NCI-H524 (cell line): ENCODE measurements around the gene UNC93B1.

ENCODE experiments used
- DNase-seq, 2 experiments: peaks; one replicate each; lab custom pipeline; 2025; lab: John Stamatoyannopoulos, UW

Gene UNC93B1

DNA sequence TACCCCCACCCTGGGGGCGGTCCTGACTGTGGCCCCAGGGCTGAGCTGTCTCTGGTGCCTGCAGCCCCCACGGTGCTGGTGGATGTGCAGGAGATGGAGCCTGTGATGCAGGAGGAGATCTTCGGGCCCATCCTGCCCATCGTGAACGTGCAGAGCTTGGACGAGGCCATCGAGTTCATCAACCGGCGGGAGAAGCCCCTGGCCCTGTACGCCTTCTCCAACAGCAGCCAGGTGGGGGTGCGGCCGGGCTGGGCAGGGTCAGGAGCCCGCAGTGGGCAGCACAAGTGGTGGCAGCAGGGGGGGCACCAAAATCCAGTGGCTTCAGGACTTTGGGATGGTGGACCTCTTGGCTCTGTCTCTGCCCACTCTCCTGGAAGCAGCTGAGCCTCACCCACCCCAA, 18.6 kb upstream of the UNC93B1 start:
- no peak for DNase-seq

DNA sequence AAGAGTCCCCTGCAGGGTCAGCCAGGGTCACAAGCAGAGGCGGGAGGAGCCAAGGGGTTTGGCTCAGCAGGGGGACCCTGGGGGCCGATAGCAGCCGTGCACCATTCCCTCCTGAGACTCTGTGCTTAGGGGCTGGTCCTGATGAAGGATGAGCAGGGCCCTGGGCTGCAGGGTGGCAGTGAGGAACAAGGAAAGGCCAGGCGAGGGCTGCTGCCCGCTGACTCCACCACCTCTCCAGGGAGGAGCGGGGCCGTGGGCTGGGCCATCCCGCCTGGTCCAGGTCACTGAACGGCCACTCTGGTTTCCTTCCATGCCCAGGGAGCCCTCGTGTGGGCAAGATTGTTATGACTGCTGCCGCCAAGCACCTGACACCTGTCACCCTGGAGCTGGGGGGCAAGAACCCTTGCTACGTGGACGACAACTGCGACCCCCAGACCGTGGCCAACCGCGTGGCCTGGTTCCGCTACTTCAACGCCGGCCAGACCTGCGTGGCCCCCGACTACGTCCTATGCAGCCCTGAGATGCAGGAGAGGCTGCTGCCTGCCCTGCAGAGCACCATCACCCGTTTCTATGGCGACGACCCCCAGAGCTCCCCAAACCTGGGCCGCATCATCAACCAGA, 17.4 kb upstream of the UNC93B1 start:
- peak in 1 of 2 experiments; percentile 26 for DNase-seq

DNA sequence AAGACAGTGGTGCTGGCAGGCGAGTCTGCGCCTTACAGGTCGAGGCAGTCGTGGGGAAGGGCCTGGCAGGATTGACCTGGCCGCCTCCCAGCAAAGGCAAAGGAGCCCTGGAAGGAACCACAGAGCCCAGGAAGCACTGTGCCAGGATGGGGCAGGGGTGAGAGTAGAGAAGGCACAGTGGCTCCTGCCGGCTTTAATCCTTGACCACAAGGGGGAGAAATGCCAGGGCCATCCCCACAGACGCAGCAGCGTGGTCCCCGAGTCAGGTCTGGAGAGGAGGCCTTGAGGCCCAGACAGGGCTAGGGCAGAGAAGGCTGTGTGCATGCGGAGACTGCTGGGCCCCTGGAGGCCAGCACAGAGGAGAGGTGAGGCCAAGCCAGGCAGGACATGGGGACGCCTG, 16.7 kb upstream of the UNC93B1 start:
- DNase-seq = no peak

- no peak for DNase-seq
Measured at GRCh38 chr11:68019486-68019885, 15.6 kb upstream of the UNC93B1 start.

DNA sequence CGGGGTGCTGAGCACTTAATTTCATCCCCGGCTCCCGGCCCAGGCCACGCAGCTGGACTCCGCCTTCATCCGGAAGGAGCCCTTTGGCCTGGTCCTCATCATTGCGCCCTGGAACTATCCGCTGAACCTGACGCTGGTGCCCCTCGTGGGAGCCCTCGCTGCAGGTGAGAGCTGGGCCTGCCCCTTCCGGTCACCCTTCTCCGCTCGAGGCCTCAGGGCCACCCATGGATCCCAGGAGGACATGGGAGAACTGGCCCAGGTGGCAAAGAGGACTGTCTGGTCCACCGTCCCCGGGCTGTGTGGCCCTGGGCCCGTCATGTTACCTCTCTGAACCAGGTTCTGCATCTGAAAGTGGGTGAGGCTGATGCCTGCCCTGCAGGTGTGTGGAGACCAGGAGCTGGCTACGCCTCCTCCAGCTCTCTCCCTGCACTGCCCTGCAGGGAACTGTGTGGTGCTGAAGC, 14.9 kb upstream of the UNC93B1 start:
- no peak for DNase-seq

GRCh38 chr11:68017980-68018729, 14.3 kb upstream of the UNC93B1 start:
- no peak for DNase-seq

DNA sequence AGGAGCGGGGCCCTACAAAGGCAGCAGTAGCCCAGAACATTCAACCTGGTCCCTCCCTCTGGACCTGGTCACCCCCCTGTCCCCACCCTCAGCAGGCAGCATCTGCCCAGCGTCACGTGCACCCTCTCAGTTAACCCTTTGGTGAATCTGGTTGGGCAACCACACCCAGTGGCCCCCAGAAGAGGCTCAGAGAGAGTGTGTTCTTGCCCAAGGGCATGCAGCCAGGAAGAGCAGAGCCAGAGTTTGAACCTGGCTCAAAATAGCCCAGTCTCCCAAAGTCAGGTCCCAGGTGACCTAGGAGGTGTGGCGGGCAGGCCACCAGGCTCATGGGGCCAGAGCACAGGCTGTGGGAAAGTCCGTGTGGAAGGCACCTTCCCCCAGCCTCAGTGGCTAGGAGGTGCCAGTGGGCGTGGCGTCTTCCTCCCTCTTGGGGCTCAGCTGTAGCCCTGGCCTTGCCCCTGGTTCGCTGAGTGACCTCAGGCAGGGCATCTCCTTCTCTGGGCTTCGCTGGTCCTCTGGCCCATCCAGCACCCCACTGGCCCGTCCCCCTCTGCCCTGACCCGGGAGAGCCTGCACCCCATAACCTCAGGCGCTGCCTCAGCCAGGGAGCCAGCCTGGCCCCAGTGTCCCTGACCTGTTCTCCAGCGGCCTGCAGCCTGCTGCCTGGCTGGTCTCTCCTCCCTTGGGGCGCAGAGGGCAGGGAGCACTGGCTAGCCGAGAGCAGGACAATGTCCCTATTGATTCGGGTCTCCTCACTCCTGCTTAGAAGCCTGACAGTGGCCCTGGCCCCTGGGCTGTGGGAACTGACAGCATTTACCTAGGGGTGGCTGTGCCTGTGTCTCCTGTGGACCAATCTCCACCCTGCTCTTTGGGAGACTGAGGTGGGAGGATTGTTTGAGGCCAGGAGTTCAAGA, 13.3 kb upstream of the UNC93B1 start:
- DNase-seq = peak in 1 of 2 experiments; percentile 47

- DNase-seq = no peak
Measured at GRCh38 chr11:68016161-68016903, 12.4 kb upstream of the UNC93B1 start.

- no peak for DNase-seq
Measured at GRCh38 chr11:68015467-68015866, 11.6 kb upstream of the UNC93B1 start.

- DNase-seq = no peak
Measured at GRCh38 chr11:68014947-68015447, 11.1 kb upstream of the UNC93B1 start.

- no peak for DNase-seq
Measured at GRCh38 chr11:68014157-68014946, 10.5 kb upstream of the UNC93B1 start.

DNA sequence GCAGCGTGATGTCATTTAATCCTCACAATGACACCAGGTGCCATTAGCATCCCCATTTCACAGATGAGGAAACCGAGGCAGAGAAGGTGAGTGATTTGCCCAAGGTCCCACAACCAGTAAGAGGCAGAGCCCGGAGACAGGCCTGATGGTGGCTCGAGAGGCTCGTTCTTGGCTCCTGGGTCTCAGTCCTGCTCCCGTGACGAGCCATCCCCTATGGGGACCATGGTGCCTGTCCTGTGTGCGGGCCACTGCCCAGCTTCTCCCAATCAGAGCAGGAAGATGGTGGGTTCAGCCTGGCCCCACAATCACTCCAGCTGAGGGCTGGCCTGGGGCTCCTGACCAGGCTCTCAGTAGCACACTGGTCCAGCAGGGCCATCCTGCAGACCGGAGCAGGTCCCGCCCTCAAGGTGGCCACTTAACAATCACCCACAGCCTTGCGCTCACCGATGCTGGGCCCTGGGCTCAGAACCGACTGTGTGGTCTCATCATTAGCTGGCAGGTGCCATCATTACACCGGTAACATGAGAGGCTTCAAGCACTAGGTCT, 9.8 kb upstream of the UNC93B1 start:
- no peak for DNase-seq

DNA sequence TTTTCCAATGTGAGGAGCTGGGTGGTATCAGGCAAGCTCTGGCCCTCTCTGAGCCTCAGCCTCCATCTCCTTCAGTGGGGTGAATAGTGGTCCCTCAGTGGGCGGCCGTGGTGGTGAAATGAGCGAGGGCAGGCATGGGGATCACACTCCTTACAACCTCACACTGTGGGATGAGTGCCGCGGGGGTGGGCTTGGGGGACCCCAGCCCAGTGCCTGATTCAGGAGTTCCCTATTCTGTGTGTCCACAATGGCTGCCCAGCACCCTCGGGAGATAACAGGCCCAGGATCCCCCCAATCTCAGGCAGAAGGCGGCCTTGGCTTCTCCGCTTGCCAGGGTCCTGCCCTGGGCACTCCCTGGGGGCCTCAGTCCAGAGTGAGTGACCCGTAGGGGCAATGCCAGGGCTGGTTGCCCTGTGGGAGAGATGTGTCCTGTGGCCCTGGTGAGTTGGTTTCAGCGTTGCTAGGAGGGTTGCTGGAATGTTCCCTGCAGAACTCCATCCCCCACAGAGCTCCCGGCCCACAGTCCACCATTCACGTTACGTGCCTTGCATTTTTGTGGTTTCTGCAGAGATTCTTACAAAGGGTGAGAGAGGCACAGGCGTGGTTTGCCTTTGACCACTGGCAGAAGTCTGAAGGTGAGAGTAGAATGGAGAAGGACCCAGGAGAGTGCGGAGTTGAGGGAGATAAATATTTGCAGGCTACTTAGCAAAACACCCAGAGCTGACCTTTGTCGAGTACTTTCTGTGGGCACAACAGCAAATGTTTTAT, 9.1 kb upstream of the UNC93B1 start:
- DNase-seq = no peak

DNA sequence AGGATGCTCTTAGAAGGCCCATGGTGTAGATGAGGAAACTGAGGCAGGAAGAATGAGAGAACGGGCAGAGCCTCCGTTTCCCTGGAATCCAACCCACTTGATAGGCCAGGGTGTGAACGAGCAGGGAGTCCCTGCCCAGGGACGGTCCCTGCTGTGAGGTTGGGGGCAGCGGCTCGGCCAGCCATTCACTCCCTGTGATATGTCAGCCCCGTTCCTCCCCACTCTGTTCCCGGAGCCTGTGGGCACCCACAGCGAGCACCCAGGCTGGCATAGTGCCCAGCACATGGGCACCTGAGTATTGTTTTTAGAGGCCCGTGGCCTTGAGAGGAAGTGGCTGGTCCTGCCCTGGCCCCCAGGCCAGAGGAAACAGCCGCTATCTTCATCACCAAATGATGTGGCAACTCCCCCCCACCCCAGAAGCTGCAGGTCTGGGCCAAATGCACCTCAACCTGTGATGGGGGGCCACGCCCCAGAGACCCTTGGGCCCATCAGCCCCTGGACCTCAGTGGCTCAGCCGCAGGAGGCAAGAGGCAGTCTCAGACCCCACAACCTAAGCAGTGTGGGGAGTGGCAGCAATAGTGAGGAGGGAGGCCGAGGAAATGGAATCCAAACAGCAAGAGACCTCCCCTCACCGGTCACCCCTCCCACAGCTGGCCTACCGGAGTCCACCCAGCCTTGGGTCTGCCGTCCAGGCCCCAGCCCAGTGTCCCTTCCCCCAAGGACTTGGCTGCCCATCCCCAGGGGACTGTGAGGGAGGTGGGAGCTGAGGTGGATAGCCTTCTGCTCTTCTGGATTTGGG, 8.3 kb upstream of the UNC93B1 start:
- no peak for DNase-seq

GRCh38 chr11:68011051-68011943, 7.4 kb upstream of the UNC93B1 start:
- no peak for DNase-seq

DNA sequence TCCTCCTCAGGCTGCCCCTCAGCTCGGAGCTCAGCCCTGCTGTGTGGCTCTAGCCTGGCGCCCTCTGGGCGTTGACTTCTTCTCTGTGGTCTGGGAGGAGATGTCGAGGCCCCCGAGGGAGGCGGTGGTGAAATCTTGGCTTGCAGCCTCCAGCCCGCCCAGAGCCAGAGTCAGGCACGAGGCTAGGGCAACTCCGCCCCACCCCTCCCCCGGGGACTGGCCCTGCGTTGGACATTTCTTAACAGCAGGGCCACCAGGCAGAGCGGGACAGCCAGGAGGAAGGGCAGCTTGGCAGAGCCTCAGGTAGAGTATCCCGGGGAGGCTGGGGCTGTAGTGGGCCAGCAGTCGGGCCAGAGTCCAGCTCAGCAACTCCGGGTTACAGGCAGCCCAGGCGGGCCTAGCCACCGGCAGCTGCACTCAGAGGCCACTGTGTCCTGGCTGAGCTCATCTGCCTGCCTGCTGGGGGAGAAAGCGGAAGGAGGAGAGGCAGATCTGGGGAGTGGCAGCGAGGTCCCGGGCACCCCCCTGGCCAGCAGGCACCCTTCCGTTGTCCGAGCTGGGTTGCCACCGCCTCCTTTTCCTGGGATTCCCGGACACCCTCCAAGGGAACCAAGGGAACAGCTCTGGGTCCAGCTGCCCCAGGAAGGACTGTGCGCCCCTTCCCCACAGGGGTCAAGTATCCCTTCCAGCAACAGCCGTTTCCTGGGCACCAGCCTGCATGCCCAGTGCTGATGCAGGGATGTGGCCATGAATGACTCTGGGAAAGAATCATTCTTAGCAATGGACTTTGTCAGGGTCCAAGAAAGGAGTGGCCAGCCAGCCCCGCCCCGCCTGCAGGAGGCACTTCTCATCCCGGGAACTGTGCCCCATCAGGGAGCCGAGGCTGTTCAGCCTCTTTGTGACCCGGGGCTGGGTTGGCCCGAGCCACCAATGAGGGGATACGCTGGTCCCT, 6.5 kb upstream of the UNC93B1 start, which contains the start of gene ALDH3B1:
ALDH3B1 (plus strand) TSS at position 238 of the 952 bp plus-strand sequence. CDS start 4,971 bp downstream, outside the sequence.
- DNase-seq = no peak
